Measurements from ENCODE around the gene GPC5.
A peak's percentile ranks its signal among the peaks of the same experiment; 100 is the strongest.

The GPC5 gene

DNA sequence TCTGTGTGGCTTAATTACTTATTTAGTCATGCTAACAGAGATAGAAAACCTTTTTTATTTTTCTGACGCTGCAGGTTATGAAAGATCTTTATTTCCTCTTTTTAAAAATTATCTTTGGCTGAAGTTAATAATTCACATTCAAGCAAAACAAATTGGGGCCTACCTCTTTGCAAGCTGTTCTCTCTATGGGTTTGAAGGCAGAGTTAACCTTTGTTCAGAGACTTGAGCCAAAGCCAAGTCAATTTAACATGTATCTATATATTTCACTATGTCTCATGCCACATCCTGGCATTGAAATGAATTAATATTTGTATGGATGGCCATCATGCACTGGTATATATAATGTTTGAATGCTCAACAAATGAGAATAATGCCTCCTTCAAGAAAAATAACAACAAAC lies 1150.9 kb downstream of the GPC5 start:
- DNase-seq (ENCODE audit: low spot score): no peak
- TF ChIP-seq, protein P1, sequence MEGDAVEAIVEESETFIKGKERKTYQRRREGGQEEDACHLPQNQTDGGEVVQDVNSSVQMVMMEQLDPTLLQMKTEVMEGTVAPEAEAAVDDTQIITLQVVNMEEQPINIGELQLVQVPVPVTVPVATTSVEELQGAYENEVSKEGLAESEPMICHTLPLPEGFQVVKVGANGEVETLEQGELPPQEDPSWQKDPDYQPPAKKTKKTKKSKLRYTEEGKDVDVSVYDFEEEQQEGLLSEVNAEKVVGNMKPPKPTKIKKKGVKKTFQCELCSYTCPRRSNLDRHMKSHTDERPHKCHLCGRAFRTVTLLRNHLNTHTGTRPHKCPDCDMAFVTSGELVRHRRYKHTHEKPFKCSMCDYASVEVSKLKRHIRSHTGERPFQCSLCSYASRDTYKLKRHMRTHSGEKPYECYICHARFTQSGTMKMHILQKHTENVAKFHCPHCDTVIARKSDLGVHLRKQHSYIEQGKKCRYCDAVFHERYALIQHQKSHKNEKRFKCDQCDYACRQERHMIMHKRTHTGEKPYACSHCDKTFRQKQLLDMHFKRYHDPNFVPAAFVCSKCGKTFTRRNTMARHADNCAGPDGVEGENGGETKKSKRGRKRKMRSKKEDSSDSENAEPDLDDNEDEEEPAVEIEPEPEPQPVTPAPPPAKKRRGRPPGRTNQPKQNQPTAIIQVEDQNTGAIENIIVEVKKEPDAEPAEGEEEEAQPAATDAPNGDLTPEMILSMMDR (IDR thresholded peaks at IDR 0.05; ENCODE audit: extremely low read depth, missing control alignments): no peak

DNA sequence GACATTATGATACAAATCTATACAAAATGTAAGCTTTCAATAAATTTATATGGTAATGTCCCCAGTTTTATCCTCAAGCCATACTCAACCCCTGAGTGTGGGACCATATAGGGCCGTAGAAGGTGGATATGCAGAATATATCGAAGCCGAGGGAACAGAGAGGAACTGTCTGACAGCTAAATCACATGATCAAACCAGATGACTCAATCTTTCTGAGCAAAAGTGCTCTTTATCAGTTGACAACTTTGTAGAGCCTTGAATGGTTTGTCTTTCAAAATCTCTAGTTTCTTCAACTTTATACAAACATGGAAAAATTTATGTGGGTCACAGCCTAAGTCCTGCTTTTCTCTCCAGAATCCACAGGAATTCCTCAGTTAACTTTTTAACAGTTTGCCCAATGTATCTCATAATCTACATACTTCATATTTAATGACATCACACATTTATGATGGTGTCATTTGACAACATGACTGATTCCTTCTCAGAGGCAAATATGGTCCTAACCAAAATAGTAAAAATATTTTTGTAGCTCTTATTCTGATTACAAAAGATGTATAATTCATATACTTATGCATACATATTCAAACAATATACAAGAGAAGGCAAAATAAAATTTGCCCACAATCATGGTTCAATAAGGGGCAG lies 1155.2 kb downstream of the GPC5 start:
- no peak for DNase-seq (ENCODE audit: low spot score)
- TF ChIP-seq, protein P1 (IDR thresholded peaks at IDR 0.05; ENCODE audit: extremely low read depth, missing control alignments): no peak

DNA sequence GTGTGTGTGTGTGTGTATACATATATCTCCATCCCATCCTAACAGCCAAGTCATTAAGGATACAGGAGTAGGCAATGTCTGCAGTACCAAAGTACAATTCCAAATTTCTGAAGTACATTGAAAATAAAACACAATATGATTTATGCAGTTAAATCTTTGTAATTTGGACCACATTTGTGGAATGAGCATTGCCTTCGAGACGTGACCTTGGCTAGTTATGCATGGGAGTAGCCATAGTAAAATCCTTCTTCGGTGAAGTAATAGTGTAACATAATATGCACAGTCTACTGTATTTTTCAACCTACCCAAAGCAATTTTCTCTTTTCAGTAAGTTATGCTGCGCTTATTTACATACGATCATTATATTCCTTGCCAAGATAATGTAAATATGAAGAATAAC lies 1162.5 kb downstream of the GPC5 start:
- TF ChIP-seq, protein P1 (IDR thresholded peaks at IDR 0.05; ENCODE audit: extremely low read depth, missing control alignments): no peak
- no peak for DNase-seq (ENCODE audit: low spot score)

DNA sequence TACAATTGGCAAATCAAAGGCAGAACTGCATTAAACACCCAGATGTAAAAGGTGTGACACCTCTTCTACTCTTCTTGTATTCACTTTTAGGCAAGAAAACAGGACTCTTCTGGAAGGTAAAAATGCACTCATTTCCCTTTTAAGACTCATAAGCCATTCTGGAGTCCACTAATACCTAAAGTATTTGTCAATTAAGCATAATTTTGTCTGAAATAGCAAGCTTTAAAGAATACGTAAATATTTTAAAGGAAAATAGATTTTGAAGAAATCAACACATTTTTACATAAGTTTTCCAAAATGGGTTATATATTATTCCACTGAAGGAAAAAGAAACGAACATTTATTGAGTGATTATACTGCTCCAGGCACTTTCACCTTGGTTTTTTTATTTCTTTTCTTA lies 1166.5 kb downstream of the GPC5 start:
- no peak for DNase-seq (ENCODE audit: low spot score)
- TF ChIP-seq, protein P1 (IDR thresholded peaks at IDR 0.05; ENCODE audit: extremely low read depth, missing control alignments): no peak

DNA sequence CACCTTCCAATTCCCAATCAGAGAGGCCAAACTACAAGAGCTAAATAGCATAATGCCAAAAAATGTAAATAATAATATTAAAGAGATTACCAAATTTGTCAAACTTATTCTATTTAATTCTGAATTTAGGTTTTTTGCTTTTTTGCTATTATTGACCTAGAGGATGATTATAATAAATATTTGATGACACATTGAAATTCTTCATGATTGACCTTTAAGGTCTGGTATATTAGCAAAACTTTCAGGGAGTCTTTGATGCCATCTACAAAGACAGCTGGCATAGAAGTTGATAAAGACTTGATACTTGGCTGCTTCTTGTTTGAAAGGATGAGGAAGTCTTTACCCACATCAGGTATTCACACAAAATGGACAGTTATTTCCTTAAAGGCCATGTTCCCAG lies 1168.3 kb downstream of the GPC5 start:
- TF ChIP-seq, protein P1 (IDR thresholded peaks at IDR 0.05; ENCODE audit: extremely low read depth, missing control alignments): no peak

DNA sequence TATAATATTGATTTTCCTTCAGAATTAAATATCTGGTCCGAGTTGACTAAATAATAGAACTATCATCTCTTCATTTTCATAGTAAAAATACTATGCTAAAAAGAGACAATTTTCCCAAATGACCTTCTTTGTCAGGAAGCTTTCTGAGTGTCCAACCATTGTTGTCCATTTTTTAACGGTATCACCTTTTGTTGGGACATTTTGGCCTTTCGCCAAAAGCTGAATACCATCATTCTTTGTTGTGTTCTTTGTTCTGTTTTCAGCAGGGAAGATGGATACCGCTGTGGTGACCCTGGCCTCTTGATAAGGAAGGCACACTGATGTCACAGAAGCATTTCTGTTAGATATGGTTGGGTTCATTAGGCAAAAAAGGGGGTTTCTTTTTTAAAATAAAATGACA lies 1173.8 kb downstream of the GPC5 start:
- no peak for DNase-seq (ENCODE audit: low spot score)
- TF ChIP-seq, protein P1 (IDR thresholded peaks at IDR 0.05; ENCODE audit: extremely low read depth, missing control alignments): no peak

More for the DNA sequence above, 1168.3 kb downstream of the GPC5 start:
- no peak for DNase-seq (ENCODE audit: low spot score)

DNA sequence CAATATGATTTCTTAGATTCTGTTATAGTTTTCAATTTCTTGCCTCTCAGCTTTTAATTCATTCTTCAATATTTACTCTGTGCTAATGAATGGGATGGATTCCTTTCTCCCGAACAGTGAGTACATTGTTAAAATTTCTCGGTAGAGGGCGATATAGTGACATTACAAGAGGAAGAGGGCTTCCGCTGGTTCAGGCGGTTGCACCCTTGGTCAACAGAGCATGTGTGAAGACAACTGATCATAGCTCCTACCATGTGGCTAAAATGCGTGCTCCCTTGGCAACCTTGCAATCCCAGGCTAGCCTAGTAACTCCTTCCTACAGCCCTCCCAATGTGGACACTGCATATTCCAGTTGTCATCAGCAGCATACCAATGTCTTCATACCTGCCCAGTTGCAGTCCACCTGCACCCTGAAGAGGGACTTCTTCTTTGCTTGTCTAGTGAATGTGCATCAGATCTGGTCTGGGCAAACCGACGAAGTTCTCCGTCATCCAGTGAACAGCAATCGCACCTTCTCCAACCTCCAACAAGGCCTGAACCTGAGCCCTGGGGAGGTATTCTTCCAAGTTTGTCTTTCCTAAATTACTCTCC lies 1175.1 kb downstream of the GPC5 start:
- DNase-seq (ENCODE audit: low spot score): peak; percentile 10
- TF ChIP-seq, protein P1 (IDR thresholded peaks at IDR 0.05; ENCODE audit: extremely low read depth, missing control alignments): no peak

Measured in GM20000 (cell line).